ENCODE results near the gene CFAP53. TPM values are rescaled to one million over a fixed set of nuclear protein-coding genes. Genes with fewer than 3 reads are reported as not detected.

The CFAP53 gene
- polyA plus RNA-seq, 1 of the 3 experiments (the other 2 are of a cell fraction): 1.6 TPM

GRCh38 chr18:50195689-50196088, 70.6 kb downstream of the CFAP53 start:
- WGBS (ENCODE audit: low lambda C conversion rate): 19% methylated on average over 10 of the region's 10 CpGs
- H3K4me1 ChIP-seq (ENCODE audit: control insufficient read depth in 1 of 2, insufficient read depth in 2 of 2, low read depth in 1 of 2, low read length in 1 of 2): no peaks in the 10 kb centered on the region; a peak in 1 of 4 replicates
- H3K79me2 ChIP-seq (ENCODE audit: insufficient read depth): no peaks in the 10 kb centered on the region
- H3K9me2 ChIP-seq: no peaks in the 10 kb centered on the region
- H3K9me3 ChIP-seq: no peaks in the 10 kb centered on the region
- ChIA-PET CTCF (interaction anchor here (0.7 to 3.0 kb wide), 25 partner anchors 8 to 1582 kb away, joined by 3 to 27 read pairs (median 4); no protein-coding TSS in a partner anchor), POLR2A (no interaction called here)
- no peaks in the 10 kb centered on the region for H3K36me3 ChIP-seq (replicated peaks in 1 of 2; ENCODE audit: control insufficient read depth in 1 of 2, insufficient read depth in 2 of 2, low read length in 1 of 2)
- H3K27ac ChIP-seq (ENCODE audit: low read depth in 2 of 2, low read length in 1 of 2): no peak overlapping the region
- TF ChIP-seq FOXM1 (IDR thresholded peaks at IDR 0.05; ENCODE audit: low read depth): no peak
- no peak for TF ChIP-seq YY1 (IDR thresholded peaks at IDR 0.05; ENCODE audit: low read depth)
- TF ChIP-seq, protein P1, sequence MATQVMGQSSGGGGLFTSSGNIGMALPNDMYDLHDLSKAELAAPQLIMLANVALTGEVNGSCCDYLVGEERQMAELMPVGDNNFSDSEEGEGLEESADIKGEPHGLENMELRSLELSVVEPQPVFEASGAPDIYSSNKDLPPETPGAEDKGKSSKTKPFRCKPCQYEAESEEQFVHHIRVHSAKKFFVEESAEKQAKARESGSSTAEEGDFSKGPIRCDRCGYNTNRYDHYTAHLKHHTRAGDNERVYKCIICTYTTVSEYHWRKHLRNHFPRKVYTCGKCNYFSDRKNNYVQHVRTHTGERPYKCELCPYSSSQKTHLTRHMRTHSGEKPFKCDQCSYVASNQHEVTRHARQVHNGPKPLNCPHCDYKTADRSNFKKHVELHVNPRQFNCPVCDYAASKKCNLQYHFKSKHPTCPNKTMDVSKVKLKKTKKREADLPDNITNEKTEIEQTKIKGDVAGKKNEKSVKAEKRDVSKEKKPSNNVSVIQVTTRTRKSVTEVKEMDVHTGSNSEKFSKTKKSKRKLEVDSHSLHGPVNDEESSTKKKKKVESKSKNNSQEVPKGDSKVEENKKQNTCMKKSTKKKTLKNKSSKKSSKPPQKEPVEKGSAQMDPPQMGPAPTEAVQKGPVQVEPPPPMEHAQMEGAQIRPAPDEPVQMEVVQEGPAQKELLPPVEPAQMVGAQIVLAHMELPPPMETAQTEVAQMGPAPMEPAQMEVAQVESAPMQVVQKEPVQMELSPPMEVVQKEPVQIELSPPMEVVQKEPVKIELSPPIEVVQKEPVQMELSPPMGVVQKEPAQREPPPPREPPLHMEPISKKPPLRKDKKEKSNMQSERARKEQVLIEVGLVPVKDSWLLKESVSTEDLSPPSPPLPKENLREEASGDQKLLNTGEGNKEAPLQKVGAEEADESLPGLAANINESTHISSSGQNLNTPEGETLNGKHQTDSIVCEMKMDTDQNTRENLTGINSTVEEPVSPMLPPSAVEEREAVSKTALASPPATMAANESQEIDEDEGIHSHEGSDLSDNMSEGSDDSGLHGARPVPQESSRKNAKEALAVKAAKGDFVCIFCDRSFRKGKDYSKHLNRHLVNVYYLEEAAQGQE (IDR thresholded peaks at IDR 0.05; ENCODE audit: low read depth, low read length): no peak
- TF ChIP-seq MEF2A (IDR thresholded peaks at IDR 0.05; ENCODE audit: borderline replicate concordance, low read depth): no peak
- TF ChIP-seq SMC3 (IDR thresholded peaks at IDR 0.05; ENCODE audit: low read depth, low read length): no peak
- no peak for TF ChIP-seq RAD21 (IDR thresholded peaks at IDR 0.05; ENCODE audit: low read length)
- TF ChIP-seq, protein P2, sequence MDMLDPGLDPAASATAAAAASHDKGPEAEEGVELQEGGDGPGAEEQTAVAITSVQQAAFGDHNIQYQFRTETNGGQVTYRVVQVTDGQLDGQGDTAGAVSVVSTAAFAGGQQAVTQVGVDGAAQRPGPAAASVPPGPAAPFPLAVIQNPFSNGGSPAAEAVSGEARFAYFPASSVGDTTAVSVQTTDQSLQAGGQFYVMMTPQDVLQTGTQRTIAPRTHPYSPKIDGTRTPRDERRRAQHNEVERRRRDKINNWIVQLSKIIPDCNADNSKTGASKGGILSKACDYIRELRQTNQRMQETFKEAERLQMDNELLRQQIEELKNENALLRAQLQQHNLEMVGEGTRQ (IDR thresholded peaks at IDR 0.05; ENCODE audit: borderline replicate concordance, low read depth, low read length): no peak
- no peak for TF ChIP-seq TCF12 (IDR thresholded peaks at IDR 0.05)
- TF ChIP-seq EP300 (IDR thresholded peaks at IDR 0.05; ENCODE audit: borderline replicate concordance in 1 of 2, low read depth in 1 of 2, low read length in 1 of 2): no peak
- no peak for TF ChIP-seq MAX (IDR thresholded peaks at IDR 0.05; ENCODE audit: low read depth)
- no peak for TF ChIP-seq RCOR1 (IDR thresholded peaks at IDR 0.05; ENCODE audit: low read length)
- TF ChIP-seq SIN3A (IDR thresholded peaks at IDR 0.05; ENCODE audit: borderline replicate concordance, low read depth, low read length): no peak
- TF ChIP-seq, protein P3, sequence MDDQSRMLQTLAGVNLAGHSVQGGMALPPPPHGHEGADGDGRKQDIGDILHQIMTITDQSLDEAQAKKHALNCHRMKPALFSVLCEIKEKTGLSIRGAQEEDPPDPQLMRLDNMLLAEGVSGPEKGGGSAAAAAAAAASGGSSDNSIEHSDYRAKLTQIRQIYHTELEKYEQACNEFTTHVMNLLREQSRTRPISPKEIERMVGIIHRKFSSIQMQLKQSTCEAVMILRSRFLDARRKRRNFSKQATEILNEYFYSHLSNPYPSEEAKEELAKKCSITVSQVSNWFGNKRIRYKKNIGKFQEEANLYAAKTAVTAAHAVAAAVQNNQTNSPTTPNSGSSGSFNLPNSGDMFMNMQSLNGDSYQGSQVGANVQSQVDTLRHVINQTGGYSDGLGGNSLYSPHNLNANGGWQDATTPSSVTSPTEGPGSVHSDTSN (IDR thresholded peaks at IDR 0.05): no peak
- TF ChIP-seq FOSL2 (IDR thresholded peaks at IDR 0.05; ENCODE audit: borderline replicate concordance, low read depth): no peak
- no peak for TF ChIP-seq FOXJ3 (CRISPR knock-in tag; IDR thresholded peaks at IDR 0.05)
- no peaks in the 10 kb centered on the region for H3F3A ChIP-seq (replicated peaks; ENCODE audit: insufficient read depth)
- H3K4me2 ChIP-seq: no peak overlapping the region
- no peak overlapping the region for H3K4me3 ChIP-seq (ENCODE audit: low read depth in 2 of 2, low read length in 1 of 2)
- H3K27me3 ChIP-seq (ENCODE audit: insufficient read depth): peaks cover 46% of the 10 kb centered on the region
- no peaks in the 10 kb centered on the region for H4K20me1 ChIP-seq (ENCODE audit: insufficient read depth)
- no peak overlapping the region for H3K9ac ChIP-seq
- no peak for DNase-seq
- H2AFZ ChIP-seq (ENCODE audit: low read depth): no peak overlapping the region
